ENCODE results near the gene ABHD3.
"Not testable (repeated sequence)": the region's sequence is repeated elsewhere in the genome, so short reads cannot be mapped to it uniquely, and the experiment has no call there.

The ABHD3 gene

GRCh38 chr18:21736926-21737325 is 32.4 kb upstream of the ABHD3 start:
- H3K36me3 ChIP-seq (ENCODE audit: insufficient read depth, low read length); H3K4me1 ChIP-seq (ENCODE audit: control insufficient read depth, insufficient read depth, low read length); H3K4me3 ChIP-seq (ENCODE audit: low read length); H3K27me3 ChIP-seq (ENCODE audit: control insufficient read depth, insufficient read depth, low read length); H3K4me2 ChIP-seq (ENCODE audit: low read length); H3K9ac ChIP-seq (ENCODE audit: low read depth, low read length); H3K9me3 ChIP-seq (replicated peaks; ENCODE audit: low read length): not testable (repeated sequence)

GRCh38 chr18:21735452-21736015 is 31.0 kb upstream of the ABHD3 start:
- Histone ChIP-seq H3K36me3 (ENCODE audit: insufficient read depth, low read length) (no peaks in the 10 kb centered on the region), H3K9ac (ENCODE audit: low read depth, low read length) (no peak overlapping the region), H3K4me2 (ENCODE audit: low read length) (no peak overlapping the region), H3K4me3 (ENCODE audit: low read length) (no peak overlapping the region), H3K9me3 (replicated peaks; ENCODE audit: low read length) (no peaks in the 10 kb centered on the region), H3K27me3 (ENCODE audit: control insufficient read depth, insufficient read depth, low read length) (no peaks in the 10 kb centered on the region), H3K4me1 (ENCODE audit: control insufficient read depth, insufficient read depth, low read length) (peaks cover 8% of the 10 kb centered on the region)

GRCh38 chr18:21733011-21733410 is 28.4 kb upstream of the ABHD3 start:
- Histone ChIP-seq H3K4me1 (ENCODE audit: control insufficient read depth, insufficient read depth, low read length) (no peaks in the 10 kb centered on the region), H3K9me3 (replicated peaks; ENCODE audit: low read length) (no peaks in the 10 kb centered on the region), H3K9ac (ENCODE audit: low read depth, low read length) (no peak overlapping the region), H3K36me3 (ENCODE audit: insufficient read depth, low read length) (no peaks in the 10 kb centered on the region), H3K27me3 (ENCODE audit: control insufficient read depth, insufficient read depth, low read length) (no peaks in the 10 kb centered on the region), H3K4me3 (ENCODE audit: low read length) (no peak overlapping the region), H3K4me2 (ENCODE audit: low read length) (no peak overlapping the region)

- Histone ChIP-seq H3K9me3 (replicated peaks; ENCODE audit: low read length) (no peaks in the 10 kb centered on the region), H3K4me3 (ENCODE audit: low read length) (no peak overlapping the region), H3K9ac (ENCODE audit: low read depth, low read length) (no peak overlapping the region), H3K4me2 (ENCODE audit: low read length) (no peak overlapping the region), H3K27me3 (ENCODE audit: control insufficient read depth, insufficient read depth, low read length) (peaks cover 3% of the 10 kb centered on the region), H3K4me1 (ENCODE audit: control insufficient read depth, insufficient read depth, low read length) (no peaks in the 10 kb centered on the region), H3K36me3 (ENCODE audit: insufficient read depth, low read length) (no peaks in the 10 kb centered on the region)
These were observed 23.1 kb upstream of the ABHD3 start for GRCh38 chr18:21727702-21728101.

- Histone ChIP-seq H3K4me1 (ENCODE audit: control insufficient read depth, insufficient read depth, low read length) (no peaks in the 10 kb centered on the region), H3K27me3 (ENCODE audit: control insufficient read depth, insufficient read depth, low read length) (peaks cover 3% of the 10 kb centered on the region), H3K4me2 (ENCODE audit: low read length) (no peak overlapping the region), H3K4me3 (ENCODE audit: low read length) (no peak overlapping the region), H3K9me3 (replicated peaks; ENCODE audit: low read length) (no peaks in the 10 kb centered on the region), H3K36me3 (ENCODE audit: insufficient read depth, low read length) (no peaks in the 10 kb centered on the region), H3K9ac (ENCODE audit: low read depth, low read length) (no peak overlapping the region)
These were observed 20.6 kb upstream of the ABHD3 start for GRCh38 chr18:21725201-21725600.

- no peaks in the 10 kb centered on the region for H3K9me3 ChIP-seq (replicated peaks; ENCODE audit: low read length)
- H3K4me3 ChIP-seq (ENCODE audit: low read length): no peak overlapping the region
These were observed 18.1 kb upstream of the ABHD3 start for GRCh38 chr18:21722687-21723086.

GRCh38 chr18:21714474-21714873 is 9.9 kb upstream of the ABHD3 start:
- Histone ChIP-seq H3K9me3 (replicated peaks; ENCODE audit: low read length) (no peaks in the 10 kb centered on the region), H3K27me3 (ENCODE audit: control insufficient read depth, insufficient read depth, low read length) (no peaks in the 10 kb centered on the region), H3K9ac (ENCODE audit: low read depth, low read length) (no peak overlapping the region), H3K4me2 (ENCODE audit: low read length) (no peak overlapping the region), H3K36me3 (ENCODE audit: insufficient read depth, low read length) (no peaks in the 10 kb centered on the region), H3K4me1 (ENCODE audit: control insufficient read depth, insufficient read depth, low read length) (no peaks in the 10 kb centered on the region), H3K4me3 (ENCODE audit: low read length) (no peak overlapping the region)

More at GRCh38 chr18:21722687-21723086, 18.1 kb upstream of the ABHD3 start:
- H3K36me3 ChIP-seq (ENCODE audit: insufficient read depth, low read length): no peaks in the 10 kb centered on the region
- no peak overlapping the region for H3K4me2 ChIP-seq (ENCODE audit: low read length)
- H3K9ac ChIP-seq (ENCODE audit: low read depth, low read length): no peak overlapping the region
- H3K27me3 ChIP-seq (ENCODE audit: control insufficient read depth, insufficient read depth, low read length): peaks cover 3% of the 10 kb centered on the region
- no peaks in the 10 kb centered on the region for H3K4me1 ChIP-seq (ENCODE audit: control insufficient read depth, insufficient read depth, low read length)

GRCh38 chr18:21707130-21707529 is 2.6 kb upstream of the ABHD3 start:
- not testable (repeated sequence) for H3K4me1 ChIP-seq (ENCODE audit: control insufficient read depth, insufficient read depth, low read length); H3K4me2 ChIP-seq (ENCODE audit: low read length); H3K9ac ChIP-seq (ENCODE audit: low read depth, low read length); H3K4me3 ChIP-seq (ENCODE audit: low read length); H3K9me3 ChIP-seq (replicated peaks; ENCODE audit: low read length); H3K36me3 ChIP-seq (ENCODE audit: insufficient read depth, low read length); H3K27me3 ChIP-seq (ENCODE audit: control insufficient read depth, insufficient read depth, low read length)

- no peak overlapping the region for H3K4me2 ChIP-seq (ENCODE audit: low read length)
- H3K36me3 ChIP-seq (ENCODE audit: insufficient read depth, low read length): no peaks in the 10 kb centered on the region
- no peak overlapping the region for H3K9ac ChIP-seq (ENCODE audit: low read depth, low read length)
- H3K4me3 ChIP-seq (ENCODE audit: low read length): no peak overlapping the region
- no peaks in the 10 kb centered on the region for H3K9me3 ChIP-seq (replicated peaks; ENCODE audit: low read length)
- no peaks in the 10 kb centered on the region for H3K4me1 ChIP-seq (ENCODE audit: control insufficient read depth, insufficient read depth, low read length)
- H3K27me3 ChIP-seq (ENCODE audit: control insufficient read depth, insufficient read depth, low read length): no peaks in the 10 kb centered on the region
These were observed 1.9 kb upstream of the ABHD3 start for GRCh38 chr18:21706386-21706865.

GRCh38 chr18:21703241-21703820 is 1.2 kb downstream of the ABHD3 start:
- H3K4me1 ChIP-seq (ENCODE audit: control insufficient read depth, insufficient read depth, low read length): no peaks in the 10 kb centered on the region
- peak overlapping the region; percentile 98 for H3K4me3 ChIP-seq (ENCODE audit: low read length)
- H3K9ac ChIP-seq (ENCODE audit: low read depth, low read length): peak overlapping the region; percentile 87
- H3K36me3 ChIP-seq (ENCODE audit: insufficient read depth, low read length): peaks cover 6% of the 10 kb centered on the region
- no peaks in the 10 kb centered on the region for H3K9me3 ChIP-seq (replicated peaks; ENCODE audit: low read length)
- H3K4me2 ChIP-seq (ENCODE audit: low read length): peak overlapping the region; percentile 86
- H3K27me3 ChIP-seq (ENCODE audit: control insufficient read depth, insufficient read depth, low read length): no peaks in the 10 kb centered on the region

- H3K9me3 ChIP-seq (replicated peaks; ENCODE audit: low read length): no peaks in the 10 kb centered on the region
- H3K36me3 ChIP-seq (ENCODE audit: insufficient read depth, low read length): peaks cover 6% of the 10 kb centered on the region
- H3K27me3 ChIP-seq (ENCODE audit: control insufficient read depth, insufficient read depth, low read length): no peaks in the 10 kb centered on the region
- peak overlapping the region; percentile 86 for H3K4me2 ChIP-seq (ENCODE audit: low read length)
- no peaks in the 10 kb centered on the region for H3K4me1 ChIP-seq (ENCODE audit: control insufficient read depth, insufficient read depth, low read length)
- no peak overlapping the region for H3K9ac ChIP-seq (ENCODE audit: low read depth, low read length)
- H3K4me3 ChIP-seq (ENCODE audit: low read length): no peak overlapping the region
These were observed 2.0 kb downstream of the ABHD3 start for GRCh38 chr18:21702602-21703001.

- Histone ChIP-seq H3K9ac (ENCODE audit: low read depth, low read length) (no peak overlapping the region), H3K36me3 (ENCODE audit: insufficient read depth, low read length) (peaks cover 6% of the 10 kb centered on the region), H3K4me2 (ENCODE audit: low read length) (no peak overlapping the region), H3K4me1 (ENCODE audit: control insufficient read depth, insufficient read depth, low read length) (no peaks in the 10 kb centered on the region), H3K27me3 (ENCODE audit: control insufficient read depth, insufficient read depth, low read length) (no peaks in the 10 kb centered on the region), H3K4me3 (ENCODE audit: low read length) (no peak overlapping the region), H3K9me3 (replicated peaks; ENCODE audit: low read length) (no peaks in the 10 kb centered on the region)
These were observed 3.0 kb downstream of the ABHD3 start for GRCh38 chr18:21701621-21702020.
